Measurements from ENCODE around the gene PLA2G2D.

The PLA2G2D gene

GRCh38 chr1:20112279-20113000 lies 6.9 kb downstream of the PLA2G2D start:
- no peak for DNase-seq

- DNase-seq, result no peak
Observed at GRCh38 chr1:20111452-20111851, 7.9 kb downstream of the PLA2G2D start.

- DNase-seq, result no peak
Observed at GRCh38 chr1:20110679-20111078, 8.7 kb downstream of the PLA2G2D start.

GRCh38 chr1:20109223-20109856 lies 10.0 kb downstream of the PLA2G2D start:
- no peak for DNase-seq

- no peak for DNase-seq
Observed at GRCh38 chr1:20108366-20109123, 10.8 kb downstream of the PLA2G2D start.

GRCh38 chr1:20107796-20108195 lies 11.5 kb downstream of the PLA2G2D start:
- DNase-seq, result no peak

GRCh38 chr1:20107351-20107750 lies 12.0 kb downstream of the PLA2G2D start:
- no peak for DNase-seq

- DNase-seq, result no peak
Observed at GRCh38 chr1:20105856-20106255, 13.5 kb downstream of the PLA2G2D start.

- DNase-seq, result no peak
Observed at GRCh38 chr1:20102875-20103274, 16.5 kb downstream of the PLA2G2D start.

GRCh38 chr1:20100632-20101355 lies 18.5 kb downstream of the PLA2G2D start:
- peak; percentile 27 for DNase-seq

GRCh38 chr1:20099533-20099932 lies 19.8 kb downstream of the PLA2G2D start:
- no peak for DNase-seq

GRCh38 chr1:20096840-20097447 lies 22.4 kb downstream of the PLA2G2D start:
- no peak for DNase-seq

- DNase-seq, result no peak
Observed at GRCh38 chr1:20095564-20096434, 23.5 kb downstream of the PLA2G2D start.

GRCh38 chr1:20093940-20094391 lies 25.4 kb downstream of the PLA2G2D start:
- DNase-seq, result no peak

- no peak for DNase-seq
Observed at GRCh38 chr1:20093303-20093702, 26.0 kb downstream of the PLA2G2D start.

GRCh38 chr1:20090641-20091040 lies 28.7 kb downstream of the PLA2G2D start:
- DNase-seq, result no peak

- DNase-seq, result no peak
Observed at GRCh38 chr1:20090119-20090518, 29.2 kb downstream of the PLA2G2D start.

- DNase-seq, result no peak
Observed at GRCh38 chr1:20089328-20090077, 29.8 kb downstream of the PLA2G2D start.

GRCh38 chr1:20087668-20088067 lies 31.7 kb downstream of the PLA2G2D start:
- no peak for DNase-seq

GRCh38 chr1:20086800-20087199 lies 32.5 kb downstream of the PLA2G2D start:
- DNase-seq, result no peak

Data from GDM1 (cell line).